ENCODE results near the gene CDK6. TPM values are rescaled to one million over a fixed set of nuclear protein-coding genes. Genes with fewer than 3 reads are reported as not detected.
A peak's percentile ranks its signal among the peaks of the same experiment; 100 is the strongest.

The CDK6 gene
- total RNA-seq, 2 experiments from 2014 or later: 103 to 106 TPM

DNA sequence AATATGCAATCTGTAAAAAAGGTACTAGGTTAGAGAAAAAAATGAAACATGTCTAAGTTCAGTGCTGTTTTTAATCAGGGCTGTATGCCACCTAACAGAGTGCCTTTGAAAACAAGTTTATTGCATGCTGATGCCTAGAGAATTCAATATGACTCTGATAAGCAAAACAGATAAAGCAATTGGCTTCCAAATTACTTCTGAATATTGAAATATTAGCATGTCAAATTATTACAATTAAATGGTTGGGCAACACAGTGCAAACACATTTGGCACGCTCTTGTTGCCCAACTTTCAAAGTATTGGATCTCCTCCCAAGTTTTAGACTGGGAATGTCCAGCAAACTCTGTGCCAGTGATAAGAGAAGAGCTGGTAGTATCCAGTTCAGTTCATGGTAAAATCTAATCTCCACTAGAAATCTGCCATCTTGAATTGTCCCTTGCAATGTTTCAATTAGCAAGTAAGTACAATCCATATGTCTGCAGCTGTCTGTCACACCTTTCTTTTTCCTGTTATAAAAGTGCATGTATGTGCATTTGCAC is 181.0 kb downstream of the CDK6 start:
- Mint-ChIP-seq H3K9me3 (no peaks in the 10 kb centered on the region), H3K36me3 (peaks cover 59% of the 10 kb centered on the region), H3K27ac (no peak overlapping the region), H3K4me1 (peaks cover 32% of the 10 kb centered on the region), H3K4me3 (no peak overlapping the region), H3K27me3 (no peaks in the 10 kb centered on the region)
- no peak for DNase-seq

DNA sequence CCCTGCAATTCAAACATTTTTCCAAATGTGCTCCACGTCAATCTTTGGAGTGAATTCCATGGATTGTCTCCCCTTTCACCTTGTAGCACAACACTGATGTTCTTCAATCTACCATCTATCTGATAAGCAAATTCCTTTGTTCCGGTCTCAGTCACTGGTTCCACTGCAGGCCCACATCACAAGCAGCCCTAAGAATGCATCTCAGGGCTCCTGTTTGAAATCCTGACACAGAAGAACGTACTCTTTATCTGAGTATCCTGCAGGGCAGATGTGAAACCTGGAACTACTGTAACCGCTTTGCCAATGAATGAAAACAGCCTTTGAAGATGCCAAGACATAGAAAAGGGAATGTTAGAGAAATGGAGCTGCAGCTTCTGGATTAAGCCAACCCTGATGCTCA is 183.2 kb downstream of the CDK6 start:
- no peak overlapping the region for H3K4me3 Mint-ChIP-seq
- peaks cover 55% of the 10 kb centered on the region for H3K36me3 Mint-ChIP-seq
- H3K27ac Mint-ChIP-seq: peak overlapping the region; percentile 5
- no peaks in the 10 kb centered on the region for H3K27me3 Mint-ChIP-seq
- peaks cover 34% of the 10 kb centered on the region for H3K4me1 Mint-ChIP-seq
- H3K9me3 Mint-ChIP-seq: no peaks in the 10 kb centered on the region
- DNase-seq: no peak

DNA sequence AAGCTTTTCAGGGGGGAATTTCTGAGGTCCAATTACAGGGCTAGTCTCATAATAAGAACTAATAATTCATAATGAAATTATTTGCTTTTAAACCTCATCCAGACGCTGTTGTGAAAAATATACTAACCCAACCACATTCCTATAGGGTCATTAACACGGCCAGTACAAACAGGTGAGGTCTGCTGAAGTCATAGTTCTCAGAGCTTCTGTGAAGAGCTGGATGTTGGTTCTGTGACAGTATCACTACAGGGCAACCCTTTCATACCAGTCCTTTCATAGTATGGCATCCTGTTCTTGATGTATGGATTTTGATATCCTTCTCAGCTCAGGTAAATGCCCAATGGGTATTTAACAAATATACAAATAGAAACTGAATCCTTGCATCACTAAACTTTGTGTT is 183.8 kb downstream of the CDK6 start:
- H3K36me3 Mint-ChIP-seq: peaks cover 55% of the 10 kb centered on the region
- no peak overlapping the region for H3K4me3 Mint-ChIP-seq
- no peaks in the 10 kb centered on the region for H3K9me3 Mint-ChIP-seq
- DNase-seq: no peak
- peaks cover 40% of the 10 kb centered on the region for H3K4me1 Mint-ChIP-seq
- no peaks in the 10 kb centered on the region for H3K27me3 Mint-ChIP-seq
- H3K27ac Mint-ChIP-seq: peak overlapping the region; percentile 2

GRCh38 chr7:92650391-92650790 is 186.0 kb downstream of the CDK6 start:
- H3K27ac Mint-ChIP-seq: no peak overlapping the region
- peaks cover 59% of the 10 kb centered on the region for H3K4me1 Mint-ChIP-seq
- no peak for DNase-seq
- H3K36me3 Mint-ChIP-seq: peaks cover 60% of the 10 kb centered on the region
- no peaks in the 10 kb centered on the region for H3K27me3 Mint-ChIP-seq
- H3K9me3 Mint-ChIP-seq: no peaks in the 10 kb centered on the region
- H3K4me3 Mint-ChIP-seq: no peak overlapping the region

- Mint-ChIP-seq H3K4me1 (peaks cover 73% of the 10 kb centered on the region), H3K9me3 (no peaks in the 10 kb centered on the region), H3K36me3 (peaks cover 71% of the 10 kb centered on the region), H3K27ac (peak overlapping the region; percentile 88), H3K4me3 (peak overlapping the region; percentile 1), H3K27me3 (no peaks in the 10 kb centered on the region)
- no peak for DNase-seq
These were observed 188.3 kb downstream of the CDK6 start for GRCh38 chr7:92648067-92648466.

- peaks cover 71% of the 10 kb centered on the region for H3K36me3 Mint-ChIP-seq
- H3K27me3 Mint-ChIP-seq: no peaks in the 10 kb centered on the region
- H3K4me3 Mint-ChIP-seq: peak overlapping the region; percentile 1
- H3K4me1 Mint-ChIP-seq: peaks cover 73% of the 10 kb centered on the region
- DNase-seq: no peak
- no peaks in the 10 kb centered on the region for H3K9me3 Mint-ChIP-seq
- peak overlapping the region; percentile 88 for H3K27ac Mint-ChIP-seq
These were observed 188.7 kb downstream of the CDK6 start for GRCh38 chr7:92647652-92648051.

GRCh38 chr7:92647011-92647625 is 189.3 kb downstream of the CDK6 start:
- H3K4me3 Mint-ChIP-seq: no peak overlapping the region
- no peak for DNase-seq
- H3K27ac Mint-ChIP-seq: peak overlapping the region; percentile 88
- peaks cover 71% of the 10 kb centered on the region for H3K36me3 Mint-ChIP-seq
- no peaks in the 10 kb centered on the region for H3K9me3 Mint-ChIP-seq
- H3K4me1 Mint-ChIP-seq: peaks cover 74% of the 10 kb centered on the region
- no peaks in the 10 kb centered on the region for H3K27me3 Mint-ChIP-seq

- no peak for DNase-seq
- H3K4me3 Mint-ChIP-seq: no peak overlapping the region
- peaks cover 83% of the 10 kb centered on the region for H3K4me1 Mint-ChIP-seq
- no peaks in the 10 kb centered on the region for H3K27me3 Mint-ChIP-seq
- peak overlapping the region; percentile 88 for H3K27ac Mint-ChIP-seq
- H3K36me3 Mint-ChIP-seq: peaks cover 64% of the 10 kb centered on the region
- no peaks in the 10 kb centered on the region for H3K9me3 Mint-ChIP-seq
These were observed 191.0 kb downstream of the CDK6 start for GRCh38 chr7:92645114-92646061.

DNA sequence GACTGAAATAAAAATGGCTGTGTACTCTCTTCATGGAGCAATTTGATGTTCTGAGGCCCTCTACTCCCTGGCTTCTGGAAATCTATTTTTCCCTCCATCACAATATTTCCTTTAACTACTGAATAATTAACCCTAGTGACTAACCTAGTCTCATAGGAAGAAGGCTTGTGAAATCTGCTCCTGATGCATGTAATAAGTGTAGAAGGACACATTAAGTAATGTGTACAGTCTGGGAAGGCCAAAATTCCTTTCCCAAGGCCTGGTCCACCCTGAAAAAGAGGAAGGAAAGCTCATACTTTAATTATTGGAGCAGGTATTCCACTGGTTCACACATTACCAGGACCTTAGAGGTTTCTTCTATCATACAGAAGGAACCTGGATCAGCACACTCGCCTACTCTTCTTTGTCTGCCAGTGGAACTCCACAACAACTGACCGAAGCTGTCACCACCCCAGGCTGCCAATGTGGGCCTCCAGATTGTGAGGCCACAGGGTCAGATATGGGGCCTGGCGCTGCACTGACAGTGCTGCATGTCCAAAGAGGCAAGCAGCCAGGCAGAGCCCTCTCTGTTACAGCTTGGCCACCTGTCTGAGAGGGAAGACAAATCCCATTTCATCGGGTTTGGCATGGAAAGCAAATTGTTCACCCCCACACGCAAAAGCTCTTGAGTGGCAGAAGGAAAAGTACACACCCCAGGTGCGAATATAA is 191.8 kb downstream of the CDK6 start:
- no peaks in the 10 kb centered on the region for H3K9me3 Mint-ChIP-seq
- DNase-seq: no peak
- peaks cover 87% of the 10 kb centered on the region for H3K4me1 Mint-ChIP-seq
- peaks cover 60% of the 10 kb centered on the region for H3K36me3 Mint-ChIP-seq
- no peak overlapping the region for H3K4me3 Mint-ChIP-seq
- no peaks in the 10 kb centered on the region for H3K27me3 Mint-ChIP-seq
- peak overlapping the region; percentile 88 for H3K27ac Mint-ChIP-seq

DNA sequence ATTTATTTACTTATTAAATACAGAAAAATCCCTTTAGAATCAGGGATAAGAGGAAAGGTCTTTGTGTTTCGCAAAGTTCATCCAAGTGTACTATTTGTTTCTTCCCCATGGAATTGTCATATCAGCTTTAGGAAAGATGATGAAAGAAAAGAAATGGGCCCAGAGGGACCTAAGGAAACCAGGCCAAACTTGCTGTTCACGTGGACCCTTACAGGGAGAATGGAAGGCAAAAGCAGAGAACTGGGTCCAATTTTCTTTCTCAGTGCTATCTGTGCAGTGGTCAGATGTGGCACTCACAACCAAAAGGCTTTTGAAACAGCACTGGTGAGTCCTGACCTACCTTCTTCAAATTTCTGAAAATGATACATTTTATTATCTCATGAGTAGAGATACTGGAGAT is 192.6 kb downstream of the CDK6 start:
- Mint-ChIP-seq H3K27ac (peak overlapping the region; percentile 96), H3K4me3 (no peak overlapping the region), H3K4me1 (peaks cover 92% of the 10 kb centered on the region), H3K27me3 (no peaks in the 10 kb centered on the region), H3K36me3 (peaks cover 66% of the 10 kb centered on the region), H3K9me3 (no peaks in the 10 kb centered on the region)
- no peak for DNase-seq

DNA sequence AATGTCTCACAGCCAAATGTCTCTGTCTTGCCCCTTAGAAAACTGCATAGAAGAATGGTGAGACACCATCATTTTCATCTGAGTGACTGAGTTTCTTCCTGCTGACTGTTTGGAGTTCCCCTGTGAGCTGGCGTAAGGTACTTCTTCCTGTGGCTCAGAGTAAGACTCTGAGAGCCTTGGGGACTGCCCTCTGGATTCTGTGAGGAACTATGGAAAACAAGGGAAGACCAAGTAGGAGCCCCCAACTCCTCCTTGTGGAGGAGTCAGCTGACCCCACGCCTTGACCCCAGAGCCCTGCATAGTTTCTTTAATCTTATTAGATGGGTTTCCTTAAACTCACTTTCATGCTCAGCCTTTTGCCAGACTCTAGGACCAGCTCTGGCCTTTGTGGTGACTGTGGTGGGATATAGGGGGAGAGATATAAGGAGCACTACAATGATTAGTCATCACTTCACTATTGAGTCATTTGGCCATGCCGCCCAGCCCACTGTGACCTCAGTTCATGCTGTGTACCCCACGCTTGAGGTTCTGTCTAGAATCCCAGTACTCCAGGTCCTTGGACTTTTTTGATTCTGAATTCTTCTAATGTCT is 194.4 kb downstream of the CDK6 start:
- Mint-ChIP-seq H3K4me1 (peaks cover 83% of the 10 kb centered on the region), H3K27me3 (no peaks in the 10 kb centered on the region), H3K4me3 (peak overlapping the region; percentile 61), H3K9me3 (no peaks in the 10 kb centered on the region), H3K27ac (peak overlapping the region; percentile 96), H3K36me3 (peaks cover 61% of the 10 kb centered on the region)
- peak; percentile 76 for DNase-seq

- Mint-ChIP-seq H3K4me3 (no peak overlapping the region), H3K4me1 (peaks cover 76% of the 10 kb centered on the region), H3K36me3 (peaks cover 47% of the 10 kb centered on the region), H3K27me3 (no peaks in the 10 kb centered on the region), H3K9me3 (no peaks in the 10 kb centered on the region), H3K27ac (peak overlapping the region; percentile 88)
- DNase-seq: no peak
These were observed 196.4 kb downstream of the CDK6 start for GRCh38 chr7:92639966-92640365.

DNA sequence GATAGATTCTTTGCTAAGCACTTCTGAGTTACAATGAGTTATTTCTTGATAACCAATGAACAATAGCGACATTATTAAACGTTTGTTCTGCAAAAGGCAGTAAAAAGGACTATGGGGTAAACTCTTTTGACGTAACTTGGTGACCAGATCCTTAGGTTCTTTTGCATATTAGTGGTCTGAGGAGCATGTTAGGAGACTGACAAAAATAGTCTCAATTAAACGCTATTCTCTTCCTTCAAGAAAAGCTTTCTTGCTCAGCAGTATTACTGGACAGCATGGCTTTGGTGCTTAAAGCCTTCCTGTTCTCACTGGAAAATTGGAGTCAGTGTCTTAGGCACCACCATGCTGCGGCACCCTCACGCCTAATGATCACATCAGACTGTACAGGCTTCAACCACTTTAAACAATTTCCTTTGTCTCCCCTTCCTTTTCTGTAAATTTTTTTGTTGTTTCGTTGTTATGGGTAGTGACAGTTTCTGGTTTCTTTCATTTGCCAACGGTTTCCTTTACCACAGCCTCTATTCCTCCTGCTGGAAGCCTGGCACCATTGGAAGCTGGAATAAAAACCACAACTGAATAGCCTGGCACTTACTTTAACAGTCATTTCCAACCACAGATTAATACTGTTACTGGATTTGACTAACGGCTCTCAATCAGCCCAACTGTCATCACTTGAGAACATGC is 197.0 kb downstream of the CDK6 start:
- peak overlapping the region; percentile 2 for H3K4me3 Mint-ChIP-seq
- no peaks in the 10 kb centered on the region for H3K9me3 Mint-ChIP-seq
- DNase-seq: peak; percentile 54
- peaks cover 76% of the 10 kb centered on the region for H3K4me1 Mint-ChIP-seq
- H3K27ac Mint-ChIP-seq: peak overlapping the region; percentile 88
- no peaks in the 10 kb centered on the region for H3K27me3 Mint-ChIP-seq
- peaks cover 42% of the 10 kb centered on the region for H3K36me3 Mint-ChIP-seq

DNA sequence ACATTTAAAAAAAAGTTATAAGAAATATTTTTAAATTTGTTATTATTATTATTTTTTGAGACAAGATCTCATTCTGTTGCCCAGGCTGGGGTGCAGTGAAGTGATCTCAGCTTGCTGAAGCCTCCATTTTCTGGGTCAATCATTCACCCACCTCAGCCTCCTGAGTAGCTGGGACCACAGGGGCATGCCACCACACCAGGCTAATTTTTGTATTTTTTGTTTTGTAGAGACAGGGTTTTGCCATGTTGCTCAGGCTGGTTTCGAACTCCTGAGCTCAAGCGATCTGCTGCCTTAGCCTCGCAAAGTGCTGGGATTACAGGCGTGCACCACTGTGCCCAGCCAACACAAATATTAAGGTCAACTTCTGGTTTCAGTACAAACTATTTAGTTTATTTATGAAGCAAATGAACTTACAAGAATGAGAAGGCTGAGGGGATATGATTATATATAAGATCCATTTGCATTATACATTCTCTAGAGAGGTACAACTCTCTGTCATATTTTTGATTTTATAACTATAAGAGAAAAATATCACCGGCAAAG is 200.3 kb downstream of the CDK6 start:
- Mint-ChIP-seq H3K9me3 (no peaks in the 10 kb centered on the region), H3K4me1 (peaks cover 77% of the 10 kb centered on the region), H3K27me3 (no peaks in the 10 kb centered on the region), H3K36me3 (peaks cover 26% of the 10 kb centered on the region), H3K4me3 (no peak overlapping the region), H3K27ac (peak overlapping the region; percentile 45)
- DNase-seq: no peak

All from activated naive CD8-positive, alpha-beta T cell treated with anti-CD3 and anti-CD28 coated beads for 36 hours (primary cell).